Cardiac fibroblast (primary cell): Measurements from ENCODE around the gene PGGT1B.
"Not testable (repeated sequence)": the region's sequence is repeated elsewhere in the genome, so short reads cannot be mapped to it uniquely, and the experiment has no call there.

Source experiments
- DNase-seq, 2 donors: peaks; one replicate each; pipeline versions ENCODE4 v3.0.0 to v3.0.0-alpha.2; 2010; ENCODE audit warnings: low read depth in 2 of 2
- H3K4me3 ChIP-seq, 2 donors: replicated peaks in 1 of 2; 1 replicate in 1 of 2; 2 replicates in 1 of 2; pipeline ENCODE4 v1.5.1; 2011; ENCODE audit warnings: low read depth in 2 of 2, low read length in 2 of 2, mild to moderate bottlenecking in 2 of 2, moderate library complexity in 1 of 2
- TF ChIP-seq, protein P1 (sequence below): IDR thresholded peaks from one replicate; pipeline ENCODE4 v1.5.1; 2011; ENCODE audit warnings: low read depth, mild to moderate bottlenecking, low read length, inconsistent platforms

The PGGT1B gene

DNA sequence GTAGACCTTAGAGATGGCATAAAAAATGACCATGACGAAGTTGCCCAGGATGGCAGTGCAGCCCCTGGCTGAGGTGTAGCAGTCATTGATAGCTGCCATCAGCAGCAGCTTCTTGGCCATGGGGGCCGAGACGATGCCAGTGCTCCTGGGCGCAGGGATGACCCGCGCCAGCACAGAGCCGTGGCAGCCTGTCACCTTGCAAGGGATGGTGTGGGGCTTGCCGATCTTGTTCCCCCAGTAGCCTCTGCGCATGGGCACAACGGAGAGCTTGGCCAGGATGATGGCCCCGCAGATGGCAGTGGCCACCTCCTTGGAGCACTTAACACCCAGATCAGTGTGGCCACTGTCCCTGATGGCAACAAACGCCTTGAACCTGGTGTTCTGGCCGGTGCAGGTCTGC, 2.1 kb upstream of the PGGT1B start:
- TF ChIP-seq, protein P1, sequence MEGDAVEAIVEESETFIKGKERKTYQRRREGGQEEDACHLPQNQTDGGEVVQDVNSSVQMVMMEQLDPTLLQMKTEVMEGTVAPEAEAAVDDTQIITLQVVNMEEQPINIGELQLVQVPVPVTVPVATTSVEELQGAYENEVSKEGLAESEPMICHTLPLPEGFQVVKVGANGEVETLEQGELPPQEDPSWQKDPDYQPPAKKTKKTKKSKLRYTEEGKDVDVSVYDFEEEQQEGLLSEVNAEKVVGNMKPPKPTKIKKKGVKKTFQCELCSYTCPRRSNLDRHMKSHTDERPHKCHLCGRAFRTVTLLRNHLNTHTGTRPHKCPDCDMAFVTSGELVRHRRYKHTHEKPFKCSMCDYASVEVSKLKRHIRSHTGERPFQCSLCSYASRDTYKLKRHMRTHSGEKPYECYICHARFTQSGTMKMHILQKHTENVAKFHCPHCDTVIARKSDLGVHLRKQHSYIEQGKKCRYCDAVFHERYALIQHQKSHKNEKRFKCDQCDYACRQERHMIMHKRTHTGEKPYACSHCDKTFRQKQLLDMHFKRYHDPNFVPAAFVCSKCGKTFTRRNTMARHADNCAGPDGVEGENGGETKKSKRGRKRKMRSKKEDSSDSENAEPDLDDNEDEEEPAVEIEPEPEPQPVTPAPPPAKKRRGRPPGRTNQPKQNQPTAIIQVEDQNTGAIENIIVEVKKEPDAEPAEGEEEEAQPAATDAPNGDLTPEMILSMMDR = no peak
- no peak overlapping the region for H3K4me3 ChIP-seq
- no peak for DNase-seq

- no peak for DNase-seq
- H3K4me3 ChIP-seq = peak overlapping the region; percentile 81 to 83
- TF ChIP-seq, protein P1 = no peak
Measured at GRCh38 chr5:115263078-115263380, 352 bp upstream of the PGGT1B start.

- TF ChIP-seq, protein P1 = no peak
- peak; percentile 26 to 32 for DNase-seq
Measured at GRCh38 chr5:115262011-115262320, 711 bp downstream of the PGGT1B start.

DNA sequence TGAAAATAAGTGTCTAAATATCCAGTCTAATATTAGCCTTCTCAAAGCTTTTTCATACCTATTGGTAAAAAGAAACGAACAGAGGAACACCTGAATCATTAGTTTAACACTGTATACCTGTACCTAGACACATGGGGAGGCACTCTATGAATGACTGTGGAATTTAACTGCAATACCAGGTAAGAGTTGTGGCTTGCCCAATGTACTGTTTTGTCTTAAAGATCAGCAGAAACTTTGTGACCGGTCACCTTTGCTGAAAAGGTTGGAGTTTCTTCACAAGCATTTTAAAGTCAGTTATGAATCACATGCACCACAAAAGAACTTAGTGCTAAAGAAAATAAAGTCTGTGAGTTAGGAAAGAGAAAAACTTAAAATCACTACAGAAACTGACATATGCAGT, 2.4 kb downstream of the PGGT1B start:
- H3K4me3 ChIP-seq = no peak overlapping the region
- no peak for DNase-seq
- TF ChIP-seq, protein P1 = no peak

More at GRCh38 chr5:115262011-115262320, 711 bp downstream of the PGGT1B start:
- peak overlapping the region; percentile 81 to 83 for H3K4me3 ChIP-seq

GRCh38 chr5:115257981-115258380, 4.7 kb downstream of the PGGT1B start:
- no peak overlapping the region for H3K4me3 ChIP-seq
- peak in 1 of 2 donors; percentile 33 for DNase-seq
- TF ChIP-seq, protein P1 = no peak

GRCh38 chr5:115249379-115249778, 13.3 kb downstream of the PGGT1B start:
- not testable (repeated sequence) for DNase-seq, H3K4me3 ChIP-seq

DNA sequence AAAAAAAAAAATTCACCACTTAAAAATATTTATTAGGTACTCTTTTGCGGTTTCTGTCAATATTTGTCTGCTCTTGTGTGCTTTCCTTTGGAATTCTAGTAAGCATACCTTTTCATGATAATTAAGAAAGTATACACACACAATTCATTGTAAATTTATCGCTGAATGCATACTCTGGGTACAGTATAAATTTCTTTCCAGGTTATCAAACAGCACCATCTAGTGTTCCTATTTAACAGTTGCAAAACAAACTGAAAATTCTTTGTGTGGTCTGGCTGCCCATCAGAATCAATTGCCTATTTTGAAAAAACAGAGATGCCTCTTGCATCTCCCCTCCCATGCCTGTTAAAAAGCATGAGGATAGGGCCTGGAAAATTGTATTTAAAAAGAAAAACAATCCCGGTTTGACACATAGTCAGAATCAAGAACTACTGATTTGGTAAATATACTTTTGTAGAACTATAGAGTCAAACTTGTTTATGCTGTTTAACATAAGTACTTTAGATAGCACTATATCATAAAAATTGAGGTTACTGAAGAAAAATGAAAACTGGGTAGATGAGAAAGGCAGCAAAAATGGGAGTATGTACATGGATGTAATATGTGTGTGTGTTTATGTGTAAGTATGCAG, 16.2 kb downstream of the PGGT1B start:
- TF ChIP-seq, protein P1 = peak; percentile 57
- DNase-seq = peak; percentile 55 to 60
- no peak overlapping the region for H3K4me3 ChIP-seq
